Right cardiac atrium (tissue), 5 donors: ENCODE measurements around the gene OPRM1. TPM values are rescaled to one million over a fixed set of nuclear protein-coding genes. Genes with fewer than 3 reads are reported as not detected.

Experiments used
- ATAC-seq, 2 donors: fragments of 200-7000 bp; cut with Tn5 transposase; one replicate each; pipeline versions ENCODE4 v1.8.0 to v1.9.1; 2020; ENCODE audit warnings: moderate library complexity in 2 of 2, mild to moderate bottlenecking in 1 of 2
- DNase-seq, 3 donors: peaks; one replicate each; pipeline ENCODE4 v3.0.0-alpha.2; 2020
- H3K27ac ChIP-seq: one replicate; pipeline ENCODE4 v1.5.1; 2013; ENCODE audit warnings: mild to moderate bottlenecking, low read length, control low read depth, moderate library complexity
- H3K27me3 ChIP-seq: one replicate; pipeline ENCODE4 v1.6.1; 2013; ENCODE audit not compliant: control insufficient read depth, insufficient read depth
- H3K4me1 ChIP-seq: one replicate; pipeline ENCODE4 v1.6.1; 2013; ENCODE audit warnings: low read length; ENCODE audit not compliant: control insufficient read depth, insufficient read depth
- H3K4me3 ChIP-seq: one replicate; pipeline ENCODE4 v1.5.1; 2013; ENCODE audit warnings: low read length, control low read depth
- H3K9me3 ChIP-seq: one replicate; pipeline ENCODE4 v1.6.1; 2013; ENCODE audit warnings: low read length; ENCODE audit not compliant: control insufficient read depth
- WGBS: extraction: QIAGEN DNeasy Blood & Tissue Kit; methylation state at CpG from one replicate; pipeline ENCODE4 v1.1.7; 2013; 5-methylcytosine and 5-hydroxymethylcytosine counted together
- intact Hi-C, 4 donors: fragments of 100-400 bp; cut with DNase I; formaldehyde crosslinking; loops; one replicate each; pipeline versions ENCODE4 v1.11.0 to v1.14.0; 2022 to 2023
- polyA plus RNA-seq: library from polyadenylated mRNA; stranded (reverse); fragments of 200-250 nt; gene quantifications from one replicate; pipeline ENCODE4 v1.2.3, GENCODE V29; 2013
- total RNA-seq, 4 donors: library from RNA; stranded (reverse); fragmentation: NEBNext Ultra II Directional; extraction: Animal tissue kit (Norgen Biotek cat#: 25700); gene quantifications; one replicate each; pipeline ENCODE4 v1.2.1, GENCODE V29; 2021
- donor health status: healthy with polysubstance abuse.
- donor health status: DM: no; HTN: yes; CAD: no.
- donor health status: DM: no; HTN: no; CAD: no.
- donor health status: DM: no; HTN: yes; CAD: no; lungs with severe emphysema.
- donor health status: DM: yes; HTN: yes; CAD: no.

Gene OPRM1
- total and polyA plus RNA-seq, 5 donors, result not detected

GRCh38 chr6:154113392-154113791 is 74.4 kb downstream of the OPRM1 start:
- DNase-seq (no peak), ATAC-seq (no peak)
- Histone ChIP-seq H3K27me3 (peaks cover 3% of the 10 kb centered on the region), H3K9me3 (no peaks in the 10 kb centered on the region), H3K4me1 (no peaks in the 10 kb centered on the region), H3K27ac (no peak overlapping the region), H3K4me3 (no peak overlapping the region)
- intact Hi-C loops, result no loop called here
- WGBS, result 80% methylated on average over 3 of the region's 3 CpGs

- no peak overlapping the region for H3K27ac ChIP-seq
- no peak for ATAC-seq
- intact Hi-C loops, result no loop called here
- H3K4me1 ChIP-seq, result no peaks in the 10 kb centered on the region
- DNase-seq, result no peak
- WGBS, result 74% methylated on average over 4 of the region's 4 CpGs
- no peaks in the 10 kb centered on the region for H3K9me3 ChIP-seq
- H3K4me3 ChIP-seq, result no peak overlapping the region
- peaks cover 3% of the 10 kb centered on the region for H3K27me3 ChIP-seq
These were observed 78.4 kb downstream of the OPRM1 start for GRCh38 chr6:154117485-154117884.

- intact Hi-C loops, result no loop called here
These were observed 83.3 kb downstream of the OPRM1 start for GRCh38 chr6:154122195-154122925.

GRCh38 chr6:154123155-154123956 is 84.3 kb downstream of the OPRM1 start:
- no peak overlapping the region for H3K4me3 ChIP-seq
- no peaks in the 10 kb centered on the region for H3K9me3 ChIP-seq
- WGBS, result 63% methylated on average over 8 of the region's 8 CpGs
- H3K4me1 ChIP-seq, result no peaks in the 10 kb centered on the region
- no peak overlapping the region for H3K27ac ChIP-seq
- ATAC-seq, result no peak
- intact Hi-C loops, result no loop called here
- DNase-seq, result no peak
- no peaks in the 10 kb centered on the region for H3K27me3 ChIP-seq

More at GRCh38 chr6:154122195-154122925, 83.3 kb downstream of the OPRM1 start:
- Histone ChIP-seq H3K9me3 (no peaks in the 10 kb centered on the region), H3K27ac (no peak overlapping the region), H3K4me3 (no peak overlapping the region), H3K4me1 (no peaks in the 10 kb centered on the region), H3K27me3 (no peaks in the 10 kb centered on the region)
- no peak for DNase-seq
- ATAC-seq, result no peak
- 79% methylated on average over 2 of the region's 2 CpGs for WGBS

GRCh38 chr6:154125421-154125820 is 86.4 kb downstream of the OPRM1 start:
- no peaks in the 10 kb centered on the region for H3K9me3 ChIP-seq
- ATAC-seq (no peak), DNase-seq (no peak)
- no peaks in the 10 kb centered on the region for H3K4me1 ChIP-seq
- no peak overlapping the region for H3K27ac ChIP-seq
- 73% methylated on average over 2 of the region's 2 CpGs for WGBS
- H3K4me3 ChIP-seq, result no peak overlapping the region
- H3K27me3 ChIP-seq, result no peaks in the 10 kb centered on the region
- intact Hi-C loops, result no loop called here

- H3K27me3 ChIP-seq, result no peaks in the 10 kb centered on the region
- no peak for DNase-seq
- WGBS, result 57% methylated on average over 2 of the region's 2 CpGs
- intact Hi-C loops, result no loop called here
- H3K27ac ChIP-seq, result no peak overlapping the region
- no peak for ATAC-seq
- H3K9me3 ChIP-seq, result no peaks in the 10 kb centered on the region
- no peaks in the 10 kb centered on the region for H3K4me1 ChIP-seq
- H3K4me3 ChIP-seq, result no peak overlapping the region
These were observed 88.6 kb downstream of the OPRM1 start for GRCh38 chr6:154127657-154128056.

- Histone ChIP-seq H3K27me3 (no peaks in the 10 kb centered on the region), H3K4me3 (no peak overlapping the region), H3K9me3 (no peaks in the 10 kb centered on the region), H3K4me1 (no peaks in the 10 kb centered on the region), H3K27ac (no peak overlapping the region)
- intact Hi-C loops, result no loop called here
- DNase-seq, result no peak
- ATAC-seq, result no peak
- 88% methylated on average over 8 of the region's 8 CpGs for WGBS
These were observed 95.6 kb downstream of the OPRM1 start for GRCh38 chr6:154134471-154135147.

GRCh38 chr6:154138793-154139192 is 99.8 kb downstream of the OPRM1 start:
- intact Hi-C loops, result no loop called here
- whole genome bisulfite sequencing, result 88% methylated on average over 6 of the region's 6 CpGs
- H3K4me3 ChIP-seq, result no peak overlapping the region
- no peaks in the 10 kb centered on the region for H3K4me1 ChIP-seq
- H3K9me3 ChIP-seq, result no peaks in the 10 kb centered on the region
- DNase-seq, result no peak
- no peak overlapping the region for H3K27ac ChIP-seq
- H3K27me3 ChIP-seq, result no peaks in the 10 kb centered on the region
- ATAC-seq, result no peak

- no peak overlapping the region for H3K27ac ChIP-seq
- no peak for ATAC-seq
- H3K4me3 ChIP-seq, result no peak overlapping the region
- WGBS, result 75% methylated on average over 6 of the region's 6 CpGs
- intact Hi-C loops, result no loop called here
- no peaks in the 10 kb centered on the region for H3K4me1 ChIP-seq
- no peaks in the 10 kb centered on the region for H3K9me3 ChIP-seq
- H3K27me3 ChIP-seq, result no peaks in the 10 kb centered on the region
- no peak for DNase-seq
These were observed 100.9 kb downstream of the OPRM1 start for GRCh38 chr6:154139892-154140291.

GRCh38 chr6:154140743-154141142 is 101.7 kb downstream of the OPRM1 start:
- DNase-seq (no peak), ATAC-seq (no peak)
- Histone ChIP-seq H3K4me3 (no peak overlapping the region), H3K27ac (no peak overlapping the region), H3K27me3 (no peaks in the 10 kb centered on the region), H3K9me3 (no peaks in the 10 kb centered on the region), H3K4me1 (no peaks in the 10 kb centered on the region)
- whole genome bisulfite sequencing, result 62% methylated on average over 2 of the region's 2 CpGs
- intact Hi-C loops, result no loop called here

- H3K4me3 ChIP-seq, result no peak overlapping the region
- no peaks in the 10 kb centered on the region for H3K27me3 ChIP-seq
- intact Hi-C loops, result no loop called here
- DNase-seq (no peak), ATAC-seq (no peak)
- no peaks in the 10 kb centered on the region for H3K4me1 ChIP-seq
- no peak overlapping the region for H3K27ac ChIP-seq
- no peaks in the 10 kb centered on the region for H3K9me3 ChIP-seq
- 93% methylated on average over 1 of the region's 1 CpG for WGBS
These were observed 104.7 kb downstream of the OPRM1 start for GRCh38 chr6:154143753-154144152.
